Ectodermal cell (in vitro differentiated cells): ENCODE data around the gene TAS2R7.
"Not testable (repeated sequence)": the region's sequence is repeated elsewhere in the genome, so short reads cannot be mapped to it uniquely, and the experiment has no call there.

Experiments used
- H3K27ac ChIP-seq: 2 replicates; pipeline ENCODE4 v1.7.0; 2013; ENCODE audit warnings: mild to moderate bottlenecking, low read depth, low read length; ENCODE audit not compliant: insufficient read depth, poor library complexity, severe bottlenecking
- H3K27me3 ChIP-seq: 2 replicates; pipeline ENCODE4 v1.7.0; 2013; ENCODE audit warnings: mild to moderate bottlenecking, low read length; ENCODE audit not compliant: insufficient read depth, control insufficient read depth, poor library complexity, severe bottlenecking
- H3K36me3 ChIP-seq: one replicate; pipeline ENCODE4 v1.7.0; 2013; ENCODE audit warnings: low read length; ENCODE audit not compliant: control insufficient read depth, insufficient read depth
- H3K4me1 ChIP-seq: one replicate; pipeline ENCODE4 v1.7.0; 2013; ENCODE audit warnings: low read length; ENCODE audit not compliant: control insufficient read depth, insufficient read depth
- H3K4me3 ChIP-seq: 2 replicates; pipeline ENCODE4 v1.7.0; 2013; ENCODE audit warnings: low read depth, low read length, control low read depth; ENCODE audit not compliant: insufficient read depth
- H3K9me3 ChIP-seq: 2 replicates; pipeline ENCODE4 v1.7.0; 2013; ENCODE audit warnings: mild to moderate bottlenecking, low read length, moderate library complexity; ENCODE audit not compliant: control insufficient read depth
- WGBS, 2 experiments: methylation state at CpG; one replicate each; pipeline ENCODE4 v1.1.7; 2013; ENCODE audit warnings: missing lambda C conversion rate in 2 of 2; 5-methylcytosine and 5-hydroxymethylcytosine counted together

TAS2R7 gene

GRCh38 chr12:10810068-10810467 is 7.6 kb upstream of the TAS2R7 start, which contains the start of gene TAS2R9:
TSS of gene TAS2R9 (minus strand) at chr12:10810168. CDS start at chr12:10810075, 93 bp downstream.
- no peak within 1 kb of the TSS for H3K27ac ChIP-seq
- no peaks in the 10 kb centered on the region for H3K4me1 ChIP-seq
- no peaks in the 10 kb centered on the region for H3K9me3 ChIP-seq
- H3K4me3 ChIP-seq: no peak within 1 kb of the TSS
- no peaks in the 10 kb centered on the region for H3K36me3 ChIP-seq
- H3K27me3 ChIP-seq: no peaks in the 10 kb centered on the region

- no peaks in the 10 kb centered on the region for H3K36me3 ChIP-seq
- no CpG with 5 or more reads among the region's 1 CpG for WGBS, 2 experiments
Measured at GRCh38 chr12:10807186-10807585, 4.8 kb upstream of the TAS2R7 start, which contains the start of gene TAS2R8. TSS of gene TAS2R8 (minus strand) at chr12:10807286. CDS start at chr12:10806980, 306 bp downstream.

DNA sequence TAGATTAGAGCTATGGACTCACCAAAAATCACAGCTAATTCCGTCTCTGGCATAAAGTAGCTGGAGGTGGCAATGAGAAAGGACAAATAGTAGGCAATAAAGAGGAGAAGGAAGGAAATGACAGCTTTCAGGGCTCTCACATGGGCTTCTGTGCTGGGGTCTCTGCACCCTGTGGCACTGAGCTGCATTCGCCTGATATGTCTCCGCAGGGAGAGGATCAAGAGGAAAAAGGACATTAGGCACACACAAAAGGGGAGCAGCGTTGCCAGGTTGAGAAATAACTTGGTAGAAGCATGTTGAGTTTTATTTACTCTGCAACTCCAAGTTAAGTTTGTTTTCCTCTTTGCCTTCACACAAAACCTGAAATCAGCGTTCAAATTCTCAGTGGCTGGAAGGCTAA is 686 bp downstream of the TAS2R7 start:
- no peaks in the 10 kb centered on the region for H3K27me3 ChIP-seq
- H3K4me1 ChIP-seq: peaks cover 8% of the 10 kb centered on the region
- no peak overlapping the region for H3K4me3 ChIP-seq
- WGBS, 2 experiments: 55 to 61% methylated on average over 5 of the region's 5 CpGs
- H3K9me3 ChIP-seq: no peaks in the 10 kb centered on the region
- no peaks in the 10 kb centered on the region for H3K36me3 ChIP-seq
- no peak overlapping the region for H3K27ac ChIP-seq

More at GRCh38 chr12:10807186-10807585, 4.8 kb upstream of the TAS2R7 start, which contains the start of gene TAS2R8:
- no peaks in the 10 kb centered on the region for H3K9me3 ChIP-seq
- no peaks in the 10 kb centered on the region for H3K27me3 ChIP-seq
- H3K4me3 ChIP-seq: no peak within 1 kb of the TSS
- peaks cover 2% of the 10 kb centered on the region for H3K4me1 ChIP-seq
- no peak within 1 kb of the TSS for H3K27ac ChIP-seq

GRCh38 chr12:10794222-10794621 is 8.2 kb downstream of the TAS2R7 start:
- Histone ChIP-seq H3K27ac (no peak overlapping the region), H3K9me3 (no peaks in the 10 kb centered on the region), H3K36me3 (no peaks in the 10 kb centered on the region), H3K4me3 (no peak overlapping the region), H3K27me3 (no peaks in the 10 kb centered on the region), H3K4me1 (no peaks in the 10 kb centered on the region)
- WGBS, 2 experiments: 78 to 86% methylated on average over 2 of the region's 2 CpGs

- not testable (repeated sequence) for H3K9me3 ChIP-seq, H3K36me3 ChIP-seq, H3K27ac ChIP-seq, H3K4me3 ChIP-seq, H3K4me1 ChIP-seq, H3K27me3 ChIP-seq
- WGBS, 2 experiments: 85 to 88% methylated on average over 4 of the region's 4 CpGs
Measured at GRCh38 chr12:10791769-10792168, 10.7 kb downstream of the TAS2R7 start.

GRCh38 chr12:10783252-10783651 is 19.2 kb downstream of the TAS2R7 start:
- Histone ChIP-seq H3K27ac (no peak overlapping the region), H3K4me1 (no peaks in the 10 kb centered on the region), H3K36me3 (no peaks in the 10 kb centered on the region), H3K27me3 (no peaks in the 10 kb centered on the region), H3K4me3 (no peak overlapping the region), H3K9me3 (no peaks in the 10 kb centered on the region)
- WGBS, 2 experiments: 91 to 96% methylated on average over 5 of the region's 5 CpGs

DNA sequence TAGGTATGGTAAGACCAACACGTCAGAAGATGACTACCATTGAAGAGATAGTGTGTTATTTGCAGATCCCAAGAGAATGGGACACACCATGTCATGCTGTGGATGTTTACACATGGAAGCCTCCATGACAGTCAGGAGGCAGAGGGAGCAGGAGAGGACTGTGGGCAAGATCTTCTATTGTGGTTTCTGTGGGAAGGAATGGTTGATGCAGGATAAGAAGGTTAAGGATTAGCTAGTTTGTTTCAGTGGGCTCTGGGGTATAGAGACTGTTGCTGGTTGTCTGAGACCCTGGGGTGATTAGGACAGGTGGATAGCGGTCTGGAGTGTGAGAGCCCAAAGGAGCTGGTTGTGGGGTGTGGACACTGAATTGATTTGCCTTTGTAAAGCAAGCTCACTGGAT is 23.3 kb downstream of the TAS2R7 start:
- H3K27me3 ChIP-seq: no peaks in the 10 kb centered on the region
- no peak overlapping the region for H3K4me3 ChIP-seq
- no peaks in the 10 kb centered on the region for H3K9me3 ChIP-seq
- WGBS, 2 experiments: 85 to 88% methylated on average over 2 of the region's 2 CpGs
- H3K36me3 ChIP-seq: no peaks in the 10 kb centered on the region
- no peaks in the 10 kb centered on the region for H3K4me1 ChIP-seq
- no peak overlapping the region for H3K27ac ChIP-seq

GRCh38 chr12:10771132-10771733 is 31.2 kb downstream of the TAS2R7 start:
- H3K4me1 ChIP-seq: no peaks in the 10 kb centered on the region
- no peak overlapping the region for H3K4me3 ChIP-seq
- H3K27me3 ChIP-seq: no peaks in the 10 kb centered on the region
- no peak overlapping the region for H3K27ac ChIP-seq
- H3K9me3 ChIP-seq: no peaks in the 10 kb centered on the region
- 0 to 11% methylated on average over 1 of the region's 1 CpG for WGBS, 2 experiments
- H3K36me3 ChIP-seq: no peaks in the 10 kb centered on the region

- H3K36me3 ChIP-seq: no peaks in the 10 kb centered on the region
- H3K9me3 ChIP-seq: no peaks in the 10 kb centered on the region
- H3K27me3 ChIP-seq: no peaks in the 10 kb centered on the region
- no peak overlapping the region for H3K4me3 ChIP-seq
- no peak overlapping the region for H3K27ac ChIP-seq
- WGBS, 2 experiments: 62 to 92% methylated on average over 1 to 2 of the region's 2 CpGs
- H3K4me1 ChIP-seq: no peaks in the 10 kb centered on the region
Measured at GRCh38 chr12:10759657-10760056, 42.8 kb downstream of the TAS2R7 start.

DNA sequence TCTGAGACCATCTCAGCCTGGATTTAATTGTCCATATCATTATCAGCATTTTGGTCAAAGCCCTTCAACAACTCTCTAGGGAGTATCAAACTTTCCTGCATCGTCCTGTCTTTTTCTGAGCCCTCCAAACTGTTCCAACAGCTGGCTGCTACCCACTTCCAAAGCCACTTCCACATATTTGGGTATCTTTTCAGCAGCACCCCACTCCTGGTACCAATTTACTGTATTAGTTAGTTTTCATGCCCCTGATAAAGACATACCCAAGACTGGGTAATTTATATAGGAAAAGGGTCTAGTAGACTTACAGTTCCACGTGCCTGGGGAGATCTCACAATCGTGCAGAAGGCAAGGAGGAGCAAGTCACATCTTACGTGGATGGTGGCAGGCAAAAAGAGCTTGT is 46.2 kb downstream of the TAS2R7 start:
- H3K9me3 ChIP-seq: no peaks in the 10 kb centered on the region
- no peaks in the 10 kb centered on the region for H3K4me1 ChIP-seq
- WGBS, 2 experiments: 86% methylated on average over 4 of the region's 4 CpGs
- H3K36me3 ChIP-seq: no peaks in the 10 kb centered on the region
- no peaks in the 10 kb centered on the region for H3K27me3 ChIP-seq
- H3K27ac ChIP-seq: no peak overlapping the region
- no peak overlapping the region for H3K4me3 ChIP-seq

GRCh38 chr12:10753059-10753458 is 49.4 kb downstream of the TAS2R7 start:
- no peaks in the 10 kb centered on the region for H3K9me3 ChIP-seq
- WGBS, 2 experiments: 79 to 88% methylated on average over 3 to 4 of the region's 4 CpGs
- no peaks in the 10 kb centered on the region for H3K36me3 ChIP-seq
- no peaks in the 10 kb centered on the region for H3K4me1 ChIP-seq
- H3K27ac ChIP-seq: no peak overlapping the region
- no peaks in the 10 kb centered on the region for H3K27me3 ChIP-seq
- no peak overlapping the region for H3K4me3 ChIP-seq
